ENCODE data around the gene KIAA1328. TPM values are rescaled to one million over a fixed set of nuclear protein-coding genes. Genes with fewer than 3 reads are reported as not detected.

The KIAA1328 gene
- polyA plus RNA-seq, 1 of the 3 experiments (the other 2 are of a cell fraction): 2.6 TPM

DNA sequence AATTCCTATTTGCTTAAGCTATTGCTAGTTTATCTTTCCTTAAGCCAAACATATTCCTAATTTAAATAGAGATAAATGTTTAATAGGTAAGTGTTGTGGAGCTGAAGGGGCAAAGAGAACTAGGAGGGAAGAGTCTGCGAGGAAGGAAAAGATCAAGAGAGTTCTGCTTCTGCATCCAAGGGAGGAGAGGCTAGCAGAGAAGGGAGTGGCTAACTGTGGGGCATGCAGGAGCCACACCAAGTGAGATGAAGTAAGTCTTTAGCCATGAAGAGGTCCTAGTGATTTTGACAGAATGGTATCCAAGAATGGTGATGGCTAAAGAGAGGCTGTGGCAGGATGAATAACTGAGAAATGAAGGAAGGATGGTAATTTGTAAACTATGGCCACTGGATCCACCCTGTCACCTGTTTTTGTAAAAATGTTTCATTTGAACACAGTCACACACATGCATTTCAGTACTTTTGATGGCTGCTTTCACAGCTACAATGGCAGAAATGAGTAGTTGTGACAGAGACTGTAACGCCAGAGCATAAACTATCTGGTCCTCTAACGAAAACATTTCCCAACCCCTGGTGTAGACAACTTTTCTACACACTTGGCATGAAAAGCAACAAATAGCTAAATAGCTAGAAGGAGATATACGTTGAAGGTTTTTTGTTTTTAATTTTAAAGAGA, 15.7 kb upstream of the KIAA1328 start (continued):
- no peak for TF ChIP-seq PBX3 (IDR thresholded peaks at IDR 0.05)
- no peak for TF ChIP-seq TCF12 (IDR thresholded peaks at IDR 0.05)
- TF ChIP-seq GABPA (IDR thresholded peaks at IDR 0.05; ENCODE audit: low read depth): no peak

DNA sequence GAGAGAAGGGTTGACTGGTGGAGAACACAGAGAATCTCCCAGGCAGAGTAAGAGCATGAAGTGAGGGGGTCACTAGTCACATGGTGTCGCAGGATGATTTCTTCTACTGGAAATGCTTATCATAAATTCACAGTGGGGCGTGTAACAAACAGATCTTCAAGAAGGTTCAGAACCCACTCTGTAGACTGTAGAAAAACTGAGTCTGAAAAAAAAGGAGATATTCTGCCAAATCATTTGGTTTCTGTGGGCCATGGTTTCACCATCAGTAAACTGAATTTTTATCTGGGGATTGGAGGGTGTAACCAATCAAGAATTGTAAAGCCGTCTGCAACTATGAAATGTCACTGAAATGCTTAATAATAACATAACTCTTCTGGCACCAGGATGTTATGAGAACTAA, 15.1 kb upstream of the KIAA1328 start:
- ChIA-PET POLR2A (no interaction called here), CTCF (interaction anchor here (1.6 to 1.9 kb wide), 2 partner anchors 15 to 126 kb away, joined by 5 read pairs; partner anchors contain the start of genes KIAA1328 and TPGS2)
- TF ChIP-seq, protein P1, sequence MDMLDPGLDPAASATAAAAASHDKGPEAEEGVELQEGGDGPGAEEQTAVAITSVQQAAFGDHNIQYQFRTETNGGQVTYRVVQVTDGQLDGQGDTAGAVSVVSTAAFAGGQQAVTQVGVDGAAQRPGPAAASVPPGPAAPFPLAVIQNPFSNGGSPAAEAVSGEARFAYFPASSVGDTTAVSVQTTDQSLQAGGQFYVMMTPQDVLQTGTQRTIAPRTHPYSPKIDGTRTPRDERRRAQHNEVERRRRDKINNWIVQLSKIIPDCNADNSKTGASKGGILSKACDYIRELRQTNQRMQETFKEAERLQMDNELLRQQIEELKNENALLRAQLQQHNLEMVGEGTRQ (IDR thresholded peaks at IDR 0.05; ENCODE audit: borderline replicate concordance, low read depth, low read length): no peak
- TF ChIP-seq TAF1 (IDR thresholded peaks at IDR 0.05; ENCODE audit: borderline replicate concordance, low read depth, low read length): no peak
- no peak for TF ChIP-seq FOSL2 (IDR thresholded peaks at IDR 0.05; ENCODE audit: borderline replicate concordance, low read depth)
- TF ChIP-seq POLR2AphosphoS5 (IDR thresholded peaks at IDR 0.05; ENCODE audit: low read depth, low read length): no peak
- TF ChIP-seq RAD21 (IDR thresholded peaks at IDR 0.05; ENCODE audit: low read length): no peak
- TF ChIP-seq CHD2 (IDR thresholded peaks at IDR 0.05; ENCODE audit: low read length, partially characterized antibody): no peak
- TF ChIP-seq TEAD4 (IDR thresholded peaks at IDR 0.05; ENCODE audit: borderline replicate concordance, insufficient read depth): no peak
- TF ChIP-seq, protein P2, sequence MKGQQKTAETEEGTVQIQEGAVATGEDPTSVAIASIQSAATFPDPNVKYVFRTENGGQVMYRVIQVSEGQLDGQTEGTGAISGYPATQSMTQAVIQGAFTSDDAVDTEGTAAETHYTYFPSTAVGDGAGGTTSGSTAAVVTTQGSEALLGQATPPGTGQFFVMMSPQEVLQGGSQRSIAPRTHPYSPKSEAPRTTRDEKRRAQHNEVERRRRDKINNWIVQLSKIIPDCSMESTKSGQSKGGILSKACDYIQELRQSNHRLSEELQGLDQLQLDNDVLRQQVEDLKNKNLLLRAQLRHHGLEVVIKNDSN (IDR thresholded peaks at IDR 0.05; ENCODE audit: borderline replicate concordance, low read depth): no peak
- TF ChIP-seq PBX3 (IDR thresholded peaks at IDR 0.05): no peak
- no peak for TF ChIP-seq MXI1 (IDR thresholded peaks at IDR 0.05; ENCODE audit: low read depth, low read length)
- no peak for TF ChIP-seq EZH2phosphoT487 (IDR thresholded peaks at IDR 0.05; ENCODE audit: borderline replicate concordance, low read depth)
- TF ChIP-seq EP300 (IDR thresholded peaks at IDR 0.05; ENCODE audit: borderline replicate concordance in 1 of 2, low read depth in 1 of 2, low read length in 1 of 2): no peak
- no peak for TF ChIP-seq GATA2 (CRISPR knock-in tag; IDR thresholded peaks at IDR 0.05)
- TF ChIP-seq RXRA (IDR thresholded peaks at IDR 0.05; ENCODE audit: borderline replicate concordance, low read depth): no peak
- no peak for TF ChIP-seq CTCF (IDR thresholded peaks at IDR 0.05)
- TF ChIP-seq SMC3 (IDR thresholded peaks at IDR 0.05; ENCODE audit: low read depth, low read length): no peak
- no peaks in the 10 kb centered on the region for H3K9me3 ChIP-seq
- no peak overlapping the region for H3K4me3 ChIP-seq (ENCODE audit: low read depth in 2 of 2, low read length in 1 of 2)
- 93% methylated on average over 3 of the region's 3 CpGs for WGBS (ENCODE audit: low lambda C conversion rate)
- no peak overlapping the region for H3K27ac ChIP-seq (ENCODE audit: low read depth in 2 of 2, low read length in 1 of 2)
- peaks cover 0 to 4% of the 10 kb centered on the region in 2 experiments; a peak in 3 of 4 replicates for H3K4me1 ChIP-seq (ENCODE audit: control insufficient read depth in 1 of 2, insufficient read depth in 2 of 2, low read depth in 1 of 2, low read length in 1 of 2)
- H3K36me3 ChIP-seq (replicated peaks in 1 of 2; ENCODE audit: control insufficient read depth in 1 of 2, insufficient read depth in 2 of 2, low read length in 1 of 2): peaks cover 13 to 66% of the 10 kb centered on the region in 2 experiments
- H4K20me1 ChIP-seq (ENCODE audit: insufficient read depth): 0 out of 2 replicates have a peak, but pooled peaks cover 3% of the 10 kb centered on the region
- H3K4me2 ChIP-seq: no peak overlapping the region
- H3K79me2 ChIP-seq (ENCODE audit: insufficient read depth): no peaks in the 10 kb centered on the region
- H3K9ac ChIP-seq: no peak overlapping the region
- no peak overlapping the region for H2AFZ ChIP-seq (ENCODE audit: low read depth)
- H3K9me2 ChIP-seq: no peaks in the 10 kb centered on the region
- H3F3A ChIP-seq (replicated peaks; ENCODE audit: insufficient read depth): peaks cover 13% of the 10 kb centered on the region
- DNase-seq: no peak
- no peaks in the 10 kb centered on the region for H3K27me3 ChIP-seq (ENCODE audit: insufficient read depth)

All from SK-N-SH (cell line).